ENCODE results near the gene PI16.

- TF ChIP-seq SMC3 (IDR thresholded peaks at IDR 0.05; ENCODE audit: low read depth, low read length) (no peak), ELF1 (IDR thresholded peaks at IDR 0.05) (no peak), CTCF (IDR thresholded peaks at IDR 0.05) (no peak), RXRA (IDR thresholded peaks at IDR 0.05; ENCODE audit: borderline replicate concordance, low read depth) (no peak), YY1 (IDR thresholded peaks at IDR 0.05; ENCODE audit: low read depth) (no peak), JUND (IDR thresholded peaks at IDR 0.05) (no peak), RCOR1 (IDR thresholded peaks at IDR 0.05; ENCODE audit: low read length) (no peak), EP300 (IDR thresholded peaks at IDR 0.05; ENCODE audit: borderline replicate concordance in 1 of 2, low read depth in 1 of 2, low read length in 1 of 2) (no peak), MAX (IDR thresholded peaks at IDR 0.05; ENCODE audit: low read depth) (no peak), POLR2AphosphoS5 (IDR thresholded peaks at IDR 0.05; ENCODE audit: low read depth, low read length) (no peak), FOSL2 (IDR thresholded peaks at IDR 0.05; ENCODE audit: borderline replicate concordance, low read depth) (no peak)
Observed at GRCh38 chr6:36980129-36980528, 25.6 kb downstream of the PI16 start.
